ENCODE results near the gene SPACA6.
A peak's percentile ranks its signal among the peaks of the same experiment; 100 is the strongest.

The SPACA6 gene

DNA sequence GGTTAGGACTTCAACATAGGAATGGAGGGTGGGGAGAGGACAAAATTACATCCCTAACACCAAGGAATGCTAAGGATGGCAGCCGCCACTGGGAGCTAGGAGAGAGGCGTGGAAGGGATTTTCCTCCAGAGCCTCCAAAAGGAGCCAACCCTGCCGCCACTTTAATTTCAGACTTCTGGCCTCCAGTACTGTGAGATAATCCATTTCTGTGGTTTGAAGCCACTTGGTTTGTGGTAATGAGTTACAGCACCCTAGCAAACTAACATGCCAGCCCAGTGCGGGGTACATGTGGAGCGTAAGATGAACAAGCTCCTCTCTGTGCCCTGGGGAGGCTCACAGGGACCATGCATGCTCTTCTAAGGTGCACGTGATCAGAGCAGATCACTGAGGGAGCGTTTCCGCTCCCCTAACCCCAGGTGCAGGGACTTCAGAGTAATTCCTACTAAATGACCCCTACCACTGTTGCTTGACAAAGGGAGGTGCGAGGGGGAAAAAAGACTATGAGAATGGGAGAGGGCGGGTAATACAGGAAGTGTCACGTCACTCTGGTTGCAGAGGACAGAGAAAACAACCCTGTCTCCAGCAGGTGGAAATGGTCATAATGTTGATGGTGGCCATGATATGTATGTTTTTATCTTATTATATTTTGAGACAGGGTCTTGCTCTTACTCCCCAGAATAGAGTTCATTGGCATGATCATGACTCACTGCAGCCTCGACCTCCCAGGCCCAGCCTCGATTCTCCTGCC, 46.5 kb downstream of the SPACA6 start:
- peaks cover 98% of the 10 kb centered on the region in 2 experiments for H3K4me1 ChIP-seq (ENCODE audit: control insufficient read depth in 1 of 2, insufficient read depth in 1 of 2, low read depth in 1 of 2, low read length in 1 of 2)
- H3K36me3 ChIP-seq: peaks cover 32% of the 10 kb centered on the region
- H3K27me3 ChIP-seq: no peaks in the 10 kb centered on the region
- TF ChIP-seq, protein P1, sequence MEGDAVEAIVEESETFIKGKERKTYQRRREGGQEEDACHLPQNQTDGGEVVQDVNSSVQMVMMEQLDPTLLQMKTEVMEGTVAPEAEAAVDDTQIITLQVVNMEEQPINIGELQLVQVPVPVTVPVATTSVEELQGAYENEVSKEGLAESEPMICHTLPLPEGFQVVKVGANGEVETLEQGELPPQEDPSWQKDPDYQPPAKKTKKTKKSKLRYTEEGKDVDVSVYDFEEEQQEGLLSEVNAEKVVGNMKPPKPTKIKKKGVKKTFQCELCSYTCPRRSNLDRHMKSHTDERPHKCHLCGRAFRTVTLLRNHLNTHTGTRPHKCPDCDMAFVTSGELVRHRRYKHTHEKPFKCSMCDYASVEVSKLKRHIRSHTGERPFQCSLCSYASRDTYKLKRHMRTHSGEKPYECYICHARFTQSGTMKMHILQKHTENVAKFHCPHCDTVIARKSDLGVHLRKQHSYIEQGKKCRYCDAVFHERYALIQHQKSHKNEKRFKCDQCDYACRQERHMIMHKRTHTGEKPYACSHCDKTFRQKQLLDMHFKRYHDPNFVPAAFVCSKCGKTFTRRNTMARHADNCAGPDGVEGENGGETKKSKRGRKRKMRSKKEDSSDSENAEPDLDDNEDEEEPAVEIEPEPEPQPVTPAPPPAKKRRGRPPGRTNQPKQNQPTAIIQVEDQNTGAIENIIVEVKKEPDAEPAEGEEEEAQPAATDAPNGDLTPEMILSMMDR (IDR thresholded peaks at IDR 0.05): peak; percentile 55
- peak overlapping the region; percentile 95 for H3K27ac ChIP-seq
- peak overlapping the region; percentile 23 to 56 for H3K4me3 ChIP-seq (ENCODE audit: low read depth in 1 of 2, low read length in 1 of 2)
- H3K9me3 ChIP-seq: no peaks in the 10 kb centered on the region

DNA sequence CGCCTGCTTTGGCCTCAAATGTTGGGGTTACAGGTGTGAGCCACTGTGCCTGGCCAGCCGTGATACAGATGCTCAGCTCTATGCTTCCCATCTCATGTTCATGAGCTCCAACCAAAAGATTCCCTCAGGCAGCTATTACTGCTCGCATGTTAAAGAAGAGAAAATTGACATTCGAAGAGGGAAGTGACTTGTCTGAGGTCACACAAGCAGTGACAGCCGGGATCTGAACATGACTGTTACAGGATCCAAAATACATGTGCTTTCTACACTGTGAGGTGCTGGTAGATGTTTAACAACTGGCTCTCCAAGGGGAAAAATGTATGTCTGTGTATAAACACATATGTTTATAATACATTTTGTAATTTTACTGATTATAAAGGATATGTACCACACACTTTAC, 47.2 kb downstream of the SPACA6 start:
- no peaks in the 10 kb centered on the region for H3K9me3 ChIP-seq
- peaks cover 97 to 98% of the 10 kb centered on the region in 2 experiments for H3K4me1 ChIP-seq (ENCODE audit: control insufficient read depth in 1 of 2, insufficient read depth in 1 of 2, low read depth in 1 of 2, low read length in 1 of 2)
- peak overlapping the region; percentile 23 to 56 for H3K4me3 ChIP-seq (ENCODE audit: low read depth in 1 of 2, low read length in 1 of 2)
- TF ChIP-seq, protein P1 (IDR thresholded peaks at IDR 0.05): no peak
- H3K27ac ChIP-seq: peak overlapping the region; percentile 95
- H3K27me3 ChIP-seq: no peaks in the 10 kb centered on the region
- peaks cover 40% of the 10 kb centered on the region for H3K36me3 ChIP-seq

DNA sequence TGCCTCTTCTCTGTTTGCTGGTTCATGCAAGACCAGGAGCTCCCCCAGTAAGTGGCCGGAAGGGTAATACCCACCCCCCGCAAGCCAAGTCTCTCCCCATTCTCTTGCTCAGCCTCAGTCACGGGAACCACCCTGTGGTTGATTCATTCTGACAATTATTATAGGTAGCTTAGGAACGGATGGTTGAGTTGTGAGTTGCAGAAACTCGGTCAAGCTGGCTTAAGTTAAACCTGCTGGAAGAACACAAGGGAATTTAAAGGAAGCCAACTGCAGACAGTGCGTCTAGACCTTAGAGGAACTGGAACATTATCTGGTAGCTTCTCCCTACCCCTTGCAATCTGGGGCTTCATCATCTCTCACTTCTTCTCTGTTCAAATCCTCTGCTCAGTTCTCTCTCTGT, 49.7 kb downstream of the SPACA6 start:
- H3K36me3 ChIP-seq: peaks cover 64% of the 10 kb centered on the region
- peak overlapping the region in 1 of 2 experiments; percentile 41 for H3K4me3 ChIP-seq (ENCODE audit: low read depth in 1 of 2, low read length in 1 of 2)
- no peaks in the 10 kb centered on the region for H3K27me3 ChIP-seq
- TF ChIP-seq, protein P1 (IDR thresholded peaks at IDR 0.05): no peak
- H3K9me3 ChIP-seq: no peaks in the 10 kb centered on the region
- H3K27ac ChIP-seq: peak overlapping the region; percentile 95
- peaks cover 96 to 100% of the 10 kb centered on the region in 2 experiments for H3K4me1 ChIP-seq (ENCODE audit: control insufficient read depth in 1 of 2, insufficient read depth in 1 of 2, low read depth in 1 of 2, low read length in 1 of 2)

DNA sequence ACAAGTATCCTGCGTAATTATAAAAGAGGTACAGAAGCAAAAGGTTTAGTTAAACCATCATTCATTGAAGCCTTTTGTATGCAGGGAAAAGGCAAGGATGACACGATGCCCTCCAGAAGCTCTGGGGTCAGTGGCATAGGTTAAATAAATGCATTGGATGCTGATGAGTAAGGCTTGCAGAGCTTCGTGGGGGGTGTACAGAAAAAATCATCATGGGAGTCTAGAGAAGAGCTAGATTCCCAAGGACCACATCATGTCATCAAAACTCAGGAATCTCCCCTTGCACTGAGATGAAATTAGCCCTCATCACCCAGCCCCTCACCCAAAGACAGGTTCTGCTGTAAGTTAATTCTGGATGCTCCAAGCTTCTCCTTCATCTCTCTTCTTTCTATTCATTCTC, 50.3 kb downstream of the SPACA6 start:
- H3K9me3 ChIP-seq: no peaks in the 10 kb centered on the region
- peaks cover 93 to 100% of the 10 kb centered on the region in 2 experiments for H3K4me1 ChIP-seq (ENCODE audit: control insufficient read depth in 1 of 2, insufficient read depth in 1 of 2, low read depth in 1 of 2, low read length in 1 of 2)
- peak overlapping the region; percentile 95 for H3K27ac ChIP-seq
- H3K4me3 ChIP-seq (ENCODE audit: low read depth in 1 of 2, low read length in 1 of 2): peak overlapping the region in 1 of 2 experiments; percentile 41
- no peaks in the 10 kb centered on the region for H3K27me3 ChIP-seq
- peaks cover 70% of the 10 kb centered on the region for H3K36me3 ChIP-seq
- TF ChIP-seq, protein P1 (IDR thresholded peaks at IDR 0.05): no peak

DNA sequence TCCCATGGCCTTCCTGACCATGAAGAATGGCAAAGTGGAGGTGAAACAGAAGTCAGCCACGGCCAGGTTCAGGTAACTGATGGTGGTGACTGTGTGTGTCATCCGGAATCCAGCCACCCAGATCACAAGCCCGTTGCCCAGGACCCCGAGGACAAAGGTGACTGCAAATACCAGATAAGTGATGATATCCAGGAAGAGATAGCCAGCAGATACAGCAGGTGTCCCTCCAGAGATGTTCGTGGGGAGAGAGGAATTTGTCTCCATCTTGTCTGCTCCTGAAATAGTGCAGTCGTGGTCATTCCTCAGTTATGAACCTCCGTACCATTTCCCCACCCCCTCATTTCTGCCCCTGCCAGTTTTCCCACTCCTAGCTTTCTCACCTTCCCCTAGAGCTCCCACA, 53.6 kb downstream of the SPACA6 start:
- TF ChIP-seq, protein P1 (IDR thresholded peaks at IDR 0.05): no peak
- H3K9me3 ChIP-seq: no peaks in the 10 kb centered on the region
- peak overlapping the region; percentile 88 to 100 for H3K4me3 ChIP-seq (ENCODE audit: low read depth in 1 of 2, low read length in 1 of 2)
- peak overlapping the region; percentile 95 for H3K27ac ChIP-seq
- no peaks in the 10 kb centered on the region for H3K27me3 ChIP-seq
- H3K4me1 ChIP-seq (ENCODE audit: control insufficient read depth in 1 of 2, insufficient read depth in 1 of 2, low read depth in 1 of 2, low read length in 1 of 2): peaks cover 68 to 88% of the 10 kb centered on the region in 2 experiments
- H3K36me3 ChIP-seq: peaks cover 91% of the 10 kb centered on the region

All from neutrophil (primary cell).